ENCODE data around the gene SHE. TPM values are rescaled to one million over a fixed set of nuclear protein-coding genes. Genes with fewer than 3 reads are reported as not detected.
A peak's percentile ranks its signal among the peaks of the same experiment; 100 is the strongest.

Gene SHE
- total RNA-seq, 1 donor from 2014 or later: 10.7 TPM

DNA sequence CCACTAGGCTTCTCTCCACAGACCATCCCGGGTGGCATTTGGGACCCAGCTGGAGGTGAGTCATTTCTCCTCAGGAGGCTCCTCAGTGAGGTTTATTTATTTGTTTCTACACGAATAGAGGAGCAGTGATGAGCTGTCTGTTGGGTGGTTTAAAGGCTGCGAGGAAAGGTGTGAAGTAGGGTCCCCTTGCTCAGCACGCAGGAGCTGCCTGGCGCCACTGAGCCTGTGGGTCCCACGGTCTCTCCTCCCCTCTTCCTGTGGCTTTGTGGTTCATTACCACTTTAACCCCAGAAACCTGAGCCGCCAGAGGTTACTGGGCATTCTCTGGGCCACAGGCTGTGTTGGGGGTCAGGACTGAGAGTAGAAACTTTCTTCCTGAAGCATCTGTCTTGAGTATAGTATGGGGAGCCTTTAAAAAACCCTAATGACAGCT lies 57.2 kb downstream of the SHE start:
- no peak for DNase-seq

DNA sequence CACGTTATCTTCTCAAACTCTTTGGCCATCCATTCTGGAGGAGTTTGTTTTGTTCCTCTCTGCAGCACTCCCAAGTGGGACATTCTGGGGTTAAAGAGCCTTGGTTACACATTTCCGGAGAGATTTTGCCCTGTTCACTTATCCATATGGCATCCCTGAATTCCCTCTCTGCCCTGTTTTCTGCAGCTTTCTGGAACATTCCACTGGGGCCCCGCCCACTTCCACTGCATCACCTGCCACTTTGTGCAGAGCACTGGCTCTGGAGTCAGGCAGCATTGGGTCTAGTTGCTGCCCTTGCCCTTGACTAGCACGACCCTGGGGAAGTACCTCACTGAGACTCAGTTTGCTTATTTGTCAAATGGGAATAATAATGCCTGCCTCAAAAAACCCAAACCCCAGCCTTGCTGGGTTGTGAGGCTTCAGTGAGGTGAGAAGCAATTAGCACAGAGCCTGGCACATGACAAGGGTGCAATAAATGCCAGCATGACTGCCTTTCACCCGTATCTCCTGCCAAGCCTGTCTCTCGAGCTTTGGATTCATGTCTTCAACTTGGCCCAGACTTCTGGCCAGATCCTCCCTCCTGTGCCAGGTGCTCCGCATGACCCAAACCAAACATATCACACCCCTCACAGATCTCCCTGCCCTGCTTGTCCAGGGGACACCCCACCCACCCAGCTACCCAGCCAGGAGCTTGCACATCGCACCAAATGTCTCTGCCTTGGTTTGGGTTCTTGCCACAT lies 58.8 kb downstream of the SHE start:
- DNase-seq: no peak

DNA sequence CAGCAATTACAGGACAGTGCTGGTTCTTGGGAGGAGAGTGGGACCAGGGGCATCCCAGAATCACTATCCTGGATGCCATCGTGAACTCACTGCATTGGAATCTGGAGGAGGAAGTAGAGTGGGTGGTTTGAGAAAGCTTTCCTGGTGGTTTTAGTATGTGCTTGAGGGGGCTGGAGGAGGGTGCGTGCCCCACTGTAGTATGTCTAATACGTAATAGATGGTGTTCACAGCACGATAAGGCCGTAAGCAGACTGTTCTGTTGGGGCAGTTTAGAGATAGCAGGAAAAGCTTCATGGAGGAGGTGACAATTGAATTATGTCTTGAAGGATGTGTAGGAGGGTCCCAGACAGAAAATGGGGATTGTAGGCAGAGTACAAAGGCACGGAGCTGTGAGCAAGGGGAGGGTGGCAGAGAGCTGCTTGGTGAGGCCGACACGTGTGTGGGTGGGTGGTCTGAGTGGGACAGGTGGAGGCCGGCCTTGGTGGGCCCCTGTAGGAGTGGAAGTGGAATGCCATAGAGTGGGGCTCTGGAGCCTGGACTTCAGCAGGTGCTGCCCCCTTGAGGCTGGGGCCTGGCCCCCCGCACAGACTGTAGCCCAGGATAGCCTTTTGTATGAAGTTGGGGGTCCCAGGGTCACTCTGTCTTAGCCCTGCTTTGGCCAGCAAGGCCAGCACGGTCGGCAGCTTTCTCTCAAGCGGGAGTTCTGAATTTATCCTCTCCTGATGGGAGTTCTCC lies 60.0 kb downstream of the SHE start:
- DNase-seq: no peak

DNA sequence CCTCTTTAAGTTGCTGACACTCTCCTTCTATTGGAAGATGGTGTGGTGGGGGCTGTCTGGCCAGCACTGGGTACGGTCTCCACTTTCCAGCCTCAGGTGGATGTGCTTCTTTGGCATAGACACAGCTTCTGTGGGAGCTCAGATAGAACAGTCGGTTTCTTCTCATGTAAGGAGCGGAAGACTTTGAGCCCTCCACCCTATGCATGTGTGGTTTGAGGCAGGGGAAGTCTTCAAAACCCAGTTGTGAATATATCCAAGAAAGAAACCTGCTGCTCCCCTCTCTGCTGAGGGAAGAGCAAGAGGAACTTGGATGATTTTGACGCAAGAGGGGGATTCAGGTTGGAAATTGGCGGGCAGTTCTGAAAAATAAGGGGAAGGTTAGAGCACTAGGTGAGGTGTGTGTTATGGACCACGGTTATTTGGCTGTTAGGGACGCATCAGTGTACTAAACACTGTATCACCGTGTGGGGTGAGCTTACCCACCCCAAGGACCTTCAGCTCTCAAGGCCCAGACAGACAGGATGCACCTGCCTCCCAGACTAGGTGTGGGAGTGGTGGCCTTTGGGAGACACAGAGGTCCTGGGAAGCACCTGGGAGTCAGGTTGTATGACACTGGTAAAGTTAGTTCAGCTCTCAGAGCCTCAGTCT lies 60.8 kb downstream of the SHE start:
- DNase-seq: no peak

DNA sequence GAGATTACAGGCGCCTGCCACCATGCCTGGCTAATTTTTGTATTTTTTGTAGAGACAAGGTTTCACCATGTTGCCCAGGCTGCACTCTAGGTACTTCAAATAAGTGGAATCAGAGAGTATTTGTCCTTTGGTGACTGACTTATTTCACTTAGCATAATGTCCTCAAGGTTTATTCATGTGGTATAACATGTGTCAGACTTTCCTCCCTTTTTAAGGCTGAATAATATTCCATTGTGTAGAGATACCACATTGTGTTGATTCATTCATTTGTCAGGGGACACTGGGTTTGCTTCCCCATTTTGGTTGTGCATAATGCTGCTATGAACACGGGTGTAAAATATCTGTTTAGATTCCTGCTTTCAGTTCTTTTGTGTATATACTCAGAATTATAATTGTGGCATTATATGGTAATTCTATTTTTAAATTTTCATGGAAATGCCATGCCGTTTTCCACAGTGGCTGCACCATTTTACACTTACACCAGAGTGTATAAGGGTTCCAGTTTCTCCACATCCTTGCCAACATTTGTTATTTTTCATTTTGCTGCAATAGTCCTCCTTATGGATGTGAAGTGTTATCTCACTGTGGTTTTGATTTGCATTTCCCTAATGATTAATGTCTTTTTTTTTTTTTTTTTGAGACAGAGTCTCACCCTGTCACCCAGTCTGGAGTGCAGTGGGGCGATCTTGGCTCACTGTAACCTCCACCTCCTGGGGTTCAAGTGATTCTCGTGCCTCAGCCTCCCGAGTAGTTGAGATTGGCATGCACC lies 62.0 kb downstream of the SHE start:
- DNase-seq: no peak

DNA sequence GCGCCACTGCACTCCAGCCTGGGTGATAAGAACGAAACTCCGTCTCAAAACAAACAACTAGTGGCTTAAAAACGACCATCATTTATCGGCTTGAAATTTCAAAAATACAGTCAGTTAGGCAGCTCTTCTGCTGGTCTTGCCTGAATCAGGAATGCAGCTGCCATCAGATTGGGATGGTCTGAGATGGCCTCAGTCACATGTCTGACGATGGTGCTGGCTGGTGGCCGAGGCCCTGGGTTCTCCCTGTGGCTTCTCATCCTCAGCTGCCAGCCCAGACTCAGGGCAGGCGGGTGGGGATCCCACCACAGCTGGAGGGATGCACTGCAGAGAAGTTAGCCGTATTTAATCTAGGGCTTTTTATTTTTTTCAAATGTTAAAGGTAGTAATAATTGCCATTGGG lies 65.8 kb downstream of the SHE start:
- DNase-seq: no peak

DNA sequence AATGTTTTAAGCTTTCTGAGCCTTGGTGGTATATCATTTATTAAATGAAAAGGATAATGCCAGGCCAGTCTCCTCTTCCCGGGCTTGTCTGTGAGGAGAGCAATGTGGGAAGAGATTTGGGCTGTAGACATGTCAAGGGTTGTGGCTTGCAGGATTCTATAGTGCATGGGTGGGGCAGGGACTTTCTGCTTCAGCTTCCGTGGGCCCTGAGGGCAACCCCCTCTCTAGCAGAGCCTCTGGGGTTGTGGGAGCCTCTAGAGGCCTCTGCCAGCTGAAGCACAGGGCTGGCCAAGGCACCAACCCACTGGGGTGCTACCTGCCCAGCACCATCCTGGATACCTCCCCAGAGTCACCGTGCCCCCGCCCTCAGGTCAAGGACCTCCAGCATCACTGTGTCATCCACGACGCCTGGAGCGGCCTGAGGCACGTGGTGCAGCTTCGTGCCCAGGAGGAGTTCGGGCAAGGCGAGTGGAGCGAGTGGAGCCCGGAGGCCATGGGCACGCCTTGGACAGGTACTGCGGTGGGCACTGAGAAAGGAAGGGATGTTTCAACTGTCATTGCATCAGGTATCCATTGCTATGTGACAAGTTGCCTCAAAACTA lies 66.5 kb downstream of the SHE start:
- no peak for DNase-seq

DNA sequence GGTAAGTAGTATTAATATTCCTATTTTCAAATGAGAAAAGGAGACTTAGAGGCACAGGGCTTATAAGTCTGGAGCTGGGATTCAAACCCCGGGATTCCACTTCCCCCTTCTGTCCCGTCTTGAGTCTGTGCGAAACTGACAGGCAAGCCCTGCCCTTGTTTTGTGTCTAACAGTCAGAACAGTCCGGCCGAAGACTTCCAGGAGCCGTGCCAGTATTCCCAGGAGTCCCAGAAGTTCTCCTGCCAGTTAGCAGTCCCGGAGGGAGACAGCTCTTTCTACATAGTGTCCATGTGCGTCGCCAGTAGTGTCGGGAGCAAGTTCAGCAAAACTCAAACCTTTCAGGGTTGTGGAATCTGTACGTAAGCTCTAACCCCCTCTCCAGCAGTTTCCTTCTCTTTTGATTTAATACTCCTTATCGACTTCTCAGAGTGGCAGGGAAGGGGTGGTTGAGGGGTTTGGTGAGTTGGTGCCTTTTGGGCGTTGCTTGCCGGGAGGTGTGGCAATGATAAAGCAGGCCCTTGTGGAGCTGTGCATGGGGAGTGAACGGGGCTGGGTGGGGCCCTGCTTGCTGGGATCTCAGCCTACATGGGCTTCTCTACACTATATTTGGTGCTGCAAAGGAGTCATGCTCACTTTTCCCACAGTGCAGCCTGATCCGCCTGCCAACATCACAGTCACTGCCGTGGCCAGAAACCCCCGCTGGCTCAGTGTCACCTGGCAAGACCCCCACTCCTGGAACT lies 67.7 kb downstream of the SHE start:
- peak; percentile 41 for DNase-seq

DNA sequence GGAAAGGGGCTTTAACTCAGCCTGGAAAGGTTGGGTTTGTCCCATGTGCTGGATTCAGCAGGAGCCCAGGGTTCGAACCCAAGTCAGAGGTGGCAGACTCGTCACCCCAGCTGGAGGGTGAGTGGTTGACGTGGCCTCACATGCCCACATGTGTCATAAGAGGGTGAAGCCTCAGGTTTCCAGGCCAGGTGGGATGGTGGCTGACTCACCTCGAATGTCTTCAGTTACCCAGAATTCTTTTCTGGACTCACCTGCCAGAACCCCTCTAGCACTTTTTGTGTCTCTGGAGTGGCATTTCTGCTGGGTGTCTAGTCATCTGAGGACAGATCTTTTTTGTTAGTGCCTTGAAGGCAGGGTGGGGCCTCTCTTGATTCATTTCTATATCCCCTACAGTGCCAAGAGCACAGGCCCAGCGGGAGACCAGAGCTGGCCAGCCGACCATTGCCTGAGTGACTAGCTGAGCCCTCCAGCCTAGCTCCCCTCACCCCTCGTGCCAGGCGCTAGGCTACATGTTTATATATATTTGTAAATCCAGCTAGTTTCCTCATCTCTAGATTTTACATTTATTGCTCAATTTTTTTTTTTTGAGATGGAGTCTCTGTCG lies 68.9 kb downstream of the SHE start:
- DNase-seq: no peak

DNA sequence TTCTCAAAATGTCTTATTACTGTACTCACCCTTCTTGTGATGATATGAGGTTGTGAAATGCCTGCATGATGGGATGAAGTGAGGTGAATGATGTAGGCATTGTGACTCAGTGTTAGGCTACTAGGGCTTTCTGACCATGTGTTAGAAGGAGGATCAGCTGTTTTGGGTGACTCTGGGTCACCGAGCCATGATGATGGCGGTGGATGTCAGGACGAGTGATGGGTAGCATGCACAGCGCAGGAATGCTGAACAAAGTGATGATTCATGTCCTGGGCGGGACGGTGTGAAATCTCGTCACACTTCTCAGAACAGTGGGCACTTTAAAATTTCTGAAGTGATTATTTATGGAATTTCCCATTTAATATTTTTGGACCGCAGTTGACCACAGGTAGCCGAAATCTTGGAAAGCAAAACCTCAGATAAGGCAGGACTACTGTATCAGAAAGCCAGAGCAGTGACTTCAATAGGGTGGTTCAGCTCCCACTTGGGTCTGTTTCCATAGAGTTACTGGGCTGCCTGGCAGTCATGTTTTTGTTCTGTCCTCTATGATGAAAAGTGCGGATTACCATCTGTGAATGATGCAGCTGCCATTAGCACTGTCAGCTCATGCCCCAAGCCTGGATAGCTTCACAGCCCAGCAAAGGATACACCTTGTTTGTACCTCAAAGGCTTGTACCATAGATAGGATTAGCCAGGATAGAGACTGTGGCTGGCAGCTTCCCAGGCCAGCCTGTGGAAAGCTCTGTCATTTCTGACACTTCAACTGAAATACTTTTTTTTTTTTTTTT lies 70.4 kb downstream of the SHE start:
- no peak for DNase-seq

DNA sequence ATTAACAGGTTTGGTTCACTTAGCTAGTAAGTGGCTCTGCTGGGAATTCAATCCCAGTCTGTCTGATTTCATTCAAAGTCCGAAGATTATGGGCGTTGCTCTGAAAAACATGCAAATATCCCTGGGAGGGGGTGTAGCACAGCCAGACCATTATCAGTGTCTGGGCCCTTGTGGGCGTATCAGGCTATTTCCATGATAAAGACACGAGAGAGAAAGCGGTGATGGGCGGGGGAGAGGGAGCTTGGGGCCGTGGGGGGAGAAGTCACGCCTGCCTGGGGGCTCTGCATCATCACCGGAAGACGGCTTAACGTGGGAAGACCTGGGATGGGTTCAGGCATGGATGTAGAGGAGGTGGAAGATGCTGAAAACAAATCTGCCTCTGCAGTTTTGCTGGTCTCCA lies 71.3 kb downstream of the SHE start:
- no peak for DNase-seq

DNA sequence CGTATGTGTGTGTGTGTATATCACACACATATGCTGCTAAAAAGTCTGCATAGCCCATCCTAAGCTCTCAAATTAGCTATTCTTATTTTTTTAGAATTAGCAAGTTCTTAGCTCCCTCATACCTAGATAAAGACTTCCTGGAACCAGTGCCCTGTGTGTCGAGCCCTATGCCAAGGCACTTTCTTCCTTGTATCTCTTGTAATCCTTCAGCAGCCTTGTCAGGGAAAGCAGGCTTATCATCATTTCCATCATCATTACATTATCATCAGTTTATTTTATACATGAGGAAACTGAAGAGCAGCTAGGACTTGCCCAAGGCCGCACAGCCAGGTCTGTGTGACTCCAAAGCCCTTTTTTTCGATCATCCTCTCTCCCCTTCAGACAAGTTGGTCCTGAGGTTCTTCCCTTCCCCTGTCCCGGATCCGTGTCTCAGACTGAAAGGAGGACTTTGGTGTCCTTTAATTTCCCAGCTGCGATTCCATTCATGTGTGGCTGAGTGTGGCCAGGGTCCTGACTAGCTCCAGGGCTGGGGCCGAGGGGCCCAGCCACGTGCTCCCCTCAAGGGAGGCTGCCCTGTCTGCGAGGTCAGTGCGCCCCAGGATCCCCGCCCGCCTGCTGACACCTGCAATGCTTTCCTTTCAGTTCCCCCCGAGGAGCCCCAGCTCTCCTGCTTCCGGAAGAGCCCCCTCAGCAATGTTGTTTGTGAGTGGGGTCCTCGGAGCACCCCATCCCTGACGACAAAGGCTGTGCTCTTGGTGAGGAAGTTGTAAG lies 72.2 kb downstream of the SHE start:
- no peak for DNase-seq

Other genes with a start within 250 kb of the SHE start
- 92.5 TPM for gene HAX1, start 229.8 kb downstream of the SHE start, total RNA-seq
- not detected for gene AQP10, start 181.3 kb downstream of the SHE start, total RNA-seq
- gene ATP8B2, start 176.9 kb downstream of the SHE start, total RNA-seq: 46.8 TPM
- gene IL6R, start 97.1 kb downstream of the SHE start, total RNA-seq: 35.0 TPM
- gene TDRD10, start 193 bp downstream of the SHE start, total RNA-seq: 3.7 TPM
- gene UBE2Q1, start 56.2 kb upstream of the SHE start, total RNA-seq: 28.5 TPM
- 0.72 TPM for gene CHRNB2, start 65.4 kb upstream of the SHE start, total RNA-seq
- gene ADAR, start 105.8 kb upstream of the SHE start, total RNA-seq: 63.0 TPM

All from tongue (tissue), 2 donors.